Prostate gland (tissue), 2 donors: Measurements from ENCODE around the gene CHD1L.

ENCODE experiments used
- POLR2A ChIP-seq: fragments of 450-650 bp; IDR thresholded peaks from one replicate; pipeline ENCODE4 v1.6.1; 2016; ENCODE audit warnings: antibody characterized with exemption, mild to moderate bottlenecking
- TF ChIP-seq, protein P1 (sequence below), 4 experiments: fragments of 200-600 bp in 2 of 4; fragments of 450-650 bp in 2 of 4; sonication (generic) in 2 of 4; IDR thresholded peaks; 1 replicate in 3 of 4; 2 replicates in 1 of 4; pipeline ENCODE4 v1.5.1; 2016 to 2019; ENCODE audit warnings: antibody characterized with exemption in 4 of 4, mild to moderate bottlenecking in 2 of 4, moderate library complexity in 2 of 4

DNA sequence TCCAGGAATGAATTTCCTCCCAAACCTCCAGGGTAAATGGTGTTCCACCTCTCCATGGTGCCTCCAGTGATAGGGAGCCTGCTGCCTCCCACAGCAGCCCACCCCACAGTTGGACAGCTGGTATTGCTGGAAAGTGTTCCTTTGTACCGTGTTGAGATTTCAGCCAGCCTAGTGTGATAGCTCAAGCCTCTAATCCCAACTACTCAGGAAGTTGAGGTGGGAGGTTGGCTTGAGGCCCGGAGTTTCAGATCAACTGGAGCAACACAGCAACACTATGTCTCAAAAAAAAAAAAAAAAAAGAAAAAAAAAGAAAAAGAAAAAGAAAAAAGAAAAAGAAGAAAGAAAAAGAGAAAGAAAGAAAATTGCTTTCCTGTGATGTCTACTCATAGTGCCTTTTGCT is 96.1 kb downstream of the CHD1L start:
- TF ChIP-seq, protein P1, sequence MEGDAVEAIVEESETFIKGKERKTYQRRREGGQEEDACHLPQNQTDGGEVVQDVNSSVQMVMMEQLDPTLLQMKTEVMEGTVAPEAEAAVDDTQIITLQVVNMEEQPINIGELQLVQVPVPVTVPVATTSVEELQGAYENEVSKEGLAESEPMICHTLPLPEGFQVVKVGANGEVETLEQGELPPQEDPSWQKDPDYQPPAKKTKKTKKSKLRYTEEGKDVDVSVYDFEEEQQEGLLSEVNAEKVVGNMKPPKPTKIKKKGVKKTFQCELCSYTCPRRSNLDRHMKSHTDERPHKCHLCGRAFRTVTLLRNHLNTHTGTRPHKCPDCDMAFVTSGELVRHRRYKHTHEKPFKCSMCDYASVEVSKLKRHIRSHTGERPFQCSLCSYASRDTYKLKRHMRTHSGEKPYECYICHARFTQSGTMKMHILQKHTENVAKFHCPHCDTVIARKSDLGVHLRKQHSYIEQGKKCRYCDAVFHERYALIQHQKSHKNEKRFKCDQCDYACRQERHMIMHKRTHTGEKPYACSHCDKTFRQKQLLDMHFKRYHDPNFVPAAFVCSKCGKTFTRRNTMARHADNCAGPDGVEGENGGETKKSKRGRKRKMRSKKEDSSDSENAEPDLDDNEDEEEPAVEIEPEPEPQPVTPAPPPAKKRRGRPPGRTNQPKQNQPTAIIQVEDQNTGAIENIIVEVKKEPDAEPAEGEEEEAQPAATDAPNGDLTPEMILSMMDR (IDR thresholded peaks at IDR 0.05) = no peak
- no peak for TF ChIP-seq POLR2A
